ENCODE measurements around the gene NSDHL.

Gene NSDHL

GRCh38 chrX:152844256-152844655, 13.4 kb downstream of the NSDHL start:
- no peak for DNase-seq (ENCODE audit: low read depth)

- DNase-seq (ENCODE audit: low read depth): no peak
These were observed 14.9 kb downstream of the NSDHL start for GRCh38 chrX:152845618-152846240.

- DNase-seq (ENCODE audit: low read depth): no peak
These were observed 16.4 kb downstream of the NSDHL start for GRCh38 chrX:152847281-152847680.

GRCh38 chrX:152850465-152850864, 19.6 kb downstream of the NSDHL start:
- DNase-seq (ENCODE audit: low read depth): no peak

- no peak for DNase-seq (ENCODE audit: low read depth)
These were observed 23.1 kb downstream of the NSDHL start for GRCh38 chrX:152853986-152854385.

- DNase-seq (ENCODE audit: low read depth): no peak
These were observed 30.3 kb downstream of the NSDHL start for GRCh38 chrX:152861116-152861515.

GRCh38 chrX:152861826-152862225, 31.0 kb downstream of the NSDHL start:
- no peak for DNase-seq (ENCODE audit: low read depth)

- DNase-seq (ENCODE audit: low read depth): no peak
These were observed 34.5 kb downstream of the NSDHL start for GRCh38 chrX:152865232-152865920.

- DNase-seq (ENCODE audit: low read depth): no peak
These were observed 35.5 kb downstream of the NSDHL start for GRCh38 chrX:152866386-152866785.

GRCh38 chrX:152869972-152870371, 39.1 kb downstream of the NSDHL start:
- no peak for DNase-seq (ENCODE audit: low read depth)

- DNase-seq (ENCODE audit: low read depth): no peak
These were observed 40.4 kb downstream of the NSDHL start for GRCh38 chrX:152871260-152871659.

- DNase-seq (ENCODE audit: low read depth): no peak
These were observed 41.7 kb downstream of the NSDHL start for GRCh38 chrX:152872522-152872921.

- DNase-seq (ENCODE audit: low read depth): no peak
These were observed 42.5 kb downstream of the NSDHL start for GRCh38 chrX:152873361-152873760.

GRCh38 chrX:152876931-152877840, 46.3 kb downstream of the NSDHL start:
- no peak for DNase-seq (ENCODE audit: low read depth)

GRCh38 chrX:152878976-152879755, 48.3 kb downstream of the NSDHL start:
- DNase-seq (ENCODE audit: low read depth): no peak

GRCh38 chrX:152881289-152881688, 50.4 kb downstream of the NSDHL start:
- DNase-seq (ENCODE audit: low read depth): no peak

GRCh38 chrX:152884171-152884570, 53.3 kb downstream of the NSDHL start:
- DNase-seq (ENCODE audit: low read depth): no peak

- DNase-seq (ENCODE audit: low read depth): no peak
These were observed 55.9 kb downstream of the NSDHL start for GRCh38 chrX:152886716-152887115.

GRCh38 chrX:152892499-152892898, 61.6 kb downstream of the NSDHL start:
- no peak for DNase-seq (ENCODE audit: low read depth)

- no peak for DNase-seq (ENCODE audit: low read depth)
These were observed 62.4 kb downstream of the NSDHL start for GRCh38 chrX:152892999-152893891.

GRCh38 chrX:152893980-152894610, 63.2 kb downstream of the NSDHL start:
- DNase-seq (ENCODE audit: low read depth): no peak

Measured in stimulated activated CD8-positive, alpha-beta memory T cell treated with anti-CD3 and anti-CD28 coated beads, Interleukin-4, amount 100 ng/mL, for 24 hours (primary cell).